Omental fat pad (tissue), 4 donors: ENCODE measurements around the gene GMIP. TPM values are rescaled to one million over a fixed set of nuclear protein-coding genes. Genes with fewer than 3 reads are reported as not detected.
"Not testable (repeated sequence)": the region's sequence is repeated elsewhere in the genome, so short reads cannot be mapped to it uniquely, and the experiment has no call there.

Experiments
- ATAC-seq: fragments of 150-250 bp; one replicate; pipeline ENCODE4 v1.9.1; 2016; ENCODE audit warnings: mild to moderate bottlenecking, moderate library complexity; ENCODE audit not compliant: low FRiP score
- DNase-seq: peaks from one replicate; pipeline ENCODE4 v3.0.0-alpha.2; 2019; ENCODE audit warnings: low spot score
- total RNA-seq, 4 donors: library from RNA; depleted of rRNA; stranded (reverse); fragments of >200 nt; gene quantifications; one replicate each; pipeline ENCODE4 v1.1.0, GENCODE V29; 2016
- TF ChIP-seq, protein P1 (sequence below), 3 donors: fragments of 450-650 bp; IDR thresholded peaks; one replicate each; pipeline ENCODE4 v1.5.1; 2016 to 2017; ENCODE audit warnings: antibody characterized with exemption in 3 of 3, mild to moderate bottlenecking in 3 of 3, moderate library complexity in 2 of 3

Gene GMIP
- total RNA-seq, 4 donors from 2014 or later, result 7.7 to 47.3 (median 18.7) TPM

GRCh38 chr19:19677579-19677978, 34.1 kb upstream of the GMIP start:
- TF ChIP-seq, protein P1, sequence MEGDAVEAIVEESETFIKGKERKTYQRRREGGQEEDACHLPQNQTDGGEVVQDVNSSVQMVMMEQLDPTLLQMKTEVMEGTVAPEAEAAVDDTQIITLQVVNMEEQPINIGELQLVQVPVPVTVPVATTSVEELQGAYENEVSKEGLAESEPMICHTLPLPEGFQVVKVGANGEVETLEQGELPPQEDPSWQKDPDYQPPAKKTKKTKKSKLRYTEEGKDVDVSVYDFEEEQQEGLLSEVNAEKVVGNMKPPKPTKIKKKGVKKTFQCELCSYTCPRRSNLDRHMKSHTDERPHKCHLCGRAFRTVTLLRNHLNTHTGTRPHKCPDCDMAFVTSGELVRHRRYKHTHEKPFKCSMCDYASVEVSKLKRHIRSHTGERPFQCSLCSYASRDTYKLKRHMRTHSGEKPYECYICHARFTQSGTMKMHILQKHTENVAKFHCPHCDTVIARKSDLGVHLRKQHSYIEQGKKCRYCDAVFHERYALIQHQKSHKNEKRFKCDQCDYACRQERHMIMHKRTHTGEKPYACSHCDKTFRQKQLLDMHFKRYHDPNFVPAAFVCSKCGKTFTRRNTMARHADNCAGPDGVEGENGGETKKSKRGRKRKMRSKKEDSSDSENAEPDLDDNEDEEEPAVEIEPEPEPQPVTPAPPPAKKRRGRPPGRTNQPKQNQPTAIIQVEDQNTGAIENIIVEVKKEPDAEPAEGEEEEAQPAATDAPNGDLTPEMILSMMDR (IDR thresholded peaks at IDR 0.05), result no peak
- DNase-seq, result no peak
- no peak for ATAC-seq

GRCh38 chr19:19674315-19674714, 30.9 kb upstream of the GMIP start:
- DNase-seq (no peak), ATAC-seq (no peak)
- TF ChIP-seq, protein P1 (IDR thresholded peaks at IDR 0.05), result no peak

- ATAC-seq (no peak), DNase-seq (no peak)
- TF ChIP-seq, protein P1 (IDR thresholded peaks at IDR 0.05), result no peak
Observed at GRCh38 chr19:19672816-19673215, 29.4 kb upstream of the GMIP start.

GRCh38 chr19:19670070-19670551, 26.7 kb upstream of the GMIP start:
- ATAC-seq, result no peak
- no peak for DNase-seq
- TF ChIP-seq, protein P1 (IDR thresholded peaks at IDR 0.05), result no peak

- TF ChIP-seq, protein P1 (IDR thresholded peaks at IDR 0.05), result no peak
- ATAC-seq (peak; percentile 80), DNase-seq (peak; percentile 76)
Observed at GRCh38 chr19:19668230-19669012, 25.0 kb upstream of the GMIP start, which contains the start of gene ZNF101. ZNF101 (plus strand) TSS chr19:19668839; CDS start chr19:19668964, 125 bp downstream.

DNA sequence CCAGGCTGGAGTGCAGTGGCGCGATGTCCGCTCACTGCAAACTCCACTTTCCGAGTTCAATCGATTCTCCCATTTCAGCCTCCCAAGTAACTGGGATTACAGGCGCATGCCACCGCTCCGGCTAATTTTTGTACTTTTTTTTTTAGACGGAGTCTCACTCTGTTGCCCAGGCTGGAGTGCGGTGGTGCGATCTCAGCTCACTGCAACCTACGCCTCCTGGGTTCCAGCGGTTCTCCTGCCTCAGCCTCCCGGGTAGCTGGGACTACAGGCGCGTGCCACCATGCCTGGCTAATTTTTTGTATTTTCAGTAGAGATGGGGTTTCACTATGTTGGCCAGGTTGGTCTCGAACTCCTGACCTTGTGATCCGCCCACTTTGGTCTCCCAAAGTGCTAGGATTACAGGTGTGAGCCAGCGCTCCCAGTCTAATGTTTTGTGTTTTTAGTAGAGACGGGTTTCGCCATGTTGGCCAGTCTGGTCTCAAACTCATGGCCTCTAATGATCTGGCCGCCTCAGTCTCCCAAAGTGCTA, 22.0 kb upstream of the GMIP start:
- DNase-seq, ATAC-seq: not testable (repeated sequence)

- DNase-seq (peak; percentile 70), ATAC-seq (peak; percentile 94)
- TF ChIP-seq, protein P1 (IDR thresholded peaks at IDR 0.05), result no peak
Observed at GRCh38 chr19:19663256-19664120, 20.0 kb upstream of the GMIP start, which contains the start of gene ATP13A1. ATP13A1 (minus strand) TSS chr19:19663676; CDS start chr19:19663666, 10 bp downstream.
